ENCODE results near the gene SPIN3. TPM values are rescaled to one million over a fixed set of nuclear protein-coding genes. Genes with fewer than 3 reads are reported as not detected.

Gene SPIN3
- total and polyA plus RNA-seq, 10 of the 15 experiments (the other 5 are each of a cell fraction or from before 2014, with no cell fraction given), result 2.1 to 12.3 (median 9.5) TPM

DNA sequence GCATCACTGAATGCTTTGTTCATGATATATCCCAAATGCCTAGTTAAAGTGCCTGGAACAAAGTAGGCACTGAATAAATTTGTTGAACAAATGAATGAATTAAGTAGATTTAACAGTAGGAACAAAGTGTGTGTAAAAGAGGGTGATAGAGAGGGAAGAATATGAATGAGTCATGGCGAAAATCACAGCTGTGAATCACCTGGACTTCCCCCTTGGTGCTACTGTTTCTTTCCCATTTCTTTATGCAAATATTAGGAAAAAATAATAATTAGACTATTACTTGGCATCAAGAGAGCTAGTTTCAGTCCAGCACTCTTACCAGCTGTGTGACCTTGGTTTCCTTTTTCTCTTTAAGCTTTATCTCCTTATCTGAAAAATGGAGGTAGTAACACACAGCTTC, 9.2 kb downstream of the SPIN3 start (continued):
- TF ChIP-seq ETV6 (conservative IDR thresholded peaks at IDR 0.05 in 1 of 2, IDR thresholded peaks at IDR 0.05 in 1 of 2; ENCODE audit: borderline replicate concordance in 1 of 2, low read depth in 1 of 2) (no peak), ZNF622 (IDR thresholded peaks at IDR 0.05) (no peak), MYB (IDR thresholded peaks at IDR 0.05; ENCODE audit: borderline replicate concordance, low read depth, low read length) (no peak)

GRCh38 chrX:56978172-56978571, 17.2 kb downstream of the SPIN3 start:
- H3K27ac ChIP-seq (ENCODE audit: control insufficient read depth, insufficient read depth), result no peak overlapping the region
- no peak overlapping the region for H3K9ac ChIP-seq (ENCODE audit: control insufficient read depth, insufficient read depth, low read length)
- SMC1A ChIA-PET (ENCODE audit: uncharacterized antibody, unreplicated experiment), result interaction anchor here (1.0 to 2.3 kb wide), 19 partner anchors 8 to 308 kb away, joined by 3 to 17 read pairs (median 5); partner anchors contain the start of gene FAAH2
- FAIRE-seq (peak; percentile 90), ATAC-seq (peak; percentile 98), DNase-seq (ENCODE audit: low read depth, low spot score) (peak; percentile 56)
- RAD21 ChIA-PET (ENCODE audit: unreplicated experiment), result interaction anchor here (0.6 to 1.7 kb wide), 16 partner anchors 8 to 250 kb away, joined by 3 to 21 read pairs (median 4); partner anchors contain the start of genes NBDY and SPIN3
- H3K79me2 ChIP-seq (ENCODE audit: control insufficient read depth, insufficient read depth, low read length), result no peaks in the 10 kb centered on the region
- no peak overlapping the region; the same call in 1 of the 2 replicates for H2AFZ ChIP-seq (ENCODE audit: control insufficient read depth, low read depth, low read length)
- H3K4me3 ChIP-seq, result no peak overlapping the region
- no TSS peak for BruUV-seq (replicated peaks)
- POLR2A ChIA-PET, result no interaction called here
- in situ Hi-C loops (cut with MboI) (loop anchor here (5.0 to 25.0 kb wide), 6 partner anchors 159 to 1266 kb away; partner anchors contain the start of genes RRAGB, SPIN2A, UBQLN2 and ZXDA), intact Hi-C loops (cut with micrococcal nuclease; ENCODE audit: unreplicated experiment) (loop anchor here (1.0 to 5.0 kb wide), 2 partner anchors 175 to 416 kb away; partner anchors contain the start of gene UBQLN2)
- H3K4me2 ChIP-seq (ENCODE audit: control insufficient read depth, insufficient read depth), result no peak overlapping the region
- no peaks in the 10 kb centered on the region for H4K20me1 ChIP-seq (ENCODE audit: control insufficient read depth, insufficient read depth)
- 0% methylated on average over 1 of the region's 1 CpG for WGBS (ENCODE audit: insufficient coverage, insufficient replicate concordance, low lambda C conversion rate, missing lambda C conversion rate)
- H3K4me1 ChIP-seq (ENCODE audit: control insufficient read depth, insufficient read depth, low read length), result no peaks in the 10 kb centered on the region
- CTCF ChIA-PET, result interaction anchor here (0.6 to 3.0 kb wide), 21 partner anchors 9 to 728 kb away, joined by 3 to 25 read pairs (median 5); partner anchors contain the start of gene NBDY
- H3K27me3 ChIP-seq (replicated peaks in 1 of 2; ENCODE audit: control insufficient read depth in 2 of 2, insufficient read depth in 2 of 2, low read length in 1 of 2), result no peaks in the 10 kb centered on the region
- H3K36me3 ChIP-seq (ENCODE audit: control insufficient read depth in 2 of 2, insufficient read depth in 2 of 2, low read length in 1 of 2), result no peaks in the 10 kb centered on the region; a peak in 1 of 4 replicates
- no peaks in the 10 kb centered on the region for H3K9me3 ChIP-seq (replicated peaks; ENCODE audit: control insufficient read depth, insufficient read depth, low read length)
- TF ChIP-seq RELA (IDR thresholded peaks at IDR 0.05; ENCODE audit: borderline replicate concordance, partially characterized antibody) (no peak), FOXK2 (IDR thresholded peaks at IDR 0.05) (no peak), PAX8 (IDR thresholded peaks at IDR 0.05) (no peak), MYB (IDR thresholded peaks at IDR 0.05; ENCODE audit: borderline replicate concordance, low read depth, low read length) (no peak), TARDBP (IDR thresholded peaks at IDR 0.05; ENCODE audit: borderline replicate concordance) (no peak), SRF (IDR thresholded peaks at IDR 0.05; ENCODE audit: low read depth in 2 of 2, low read length in 2 of 2) (no peak), YY1 (IDR thresholded peaks at IDR 0.05; ENCODE audit: low read depth, low read length) (0 out of 2 replicates have a peak, but pooled peaks have one; percentile 48), CHD2 (IDR thresholded peaks at IDR 0.05; ENCODE audit: borderline replicate concordance, low read depth, low read length) (no peak), CREB1 (IDR thresholded peaks at IDR 0.05; ENCODE audit: low read depth) (no peak), SPI1 (IDR thresholded peaks at IDR 0.05; ENCODE audit: borderline replicate concordance, insufficient read depth, low read depth, low read length) (no peak), GABPA (IDR thresholded peaks at IDR 0.05; ENCODE audit: low read depth) (no peak), RAD21 (IDR thresholded peaks at IDR 0.05; ENCODE audit: insufficient read depth, low read depth, low read length) (peak; percentile 90), SMC3 (IDR thresholded peaks at IDR 0.05; ENCODE audit: borderline replicate concordance, low read length) (peak; percentile 90), SUZ12 (IDR thresholded peaks at IDR 0.05; ENCODE audit: unreplicated experiment) (no peak)
- TF ChIP-seq, protein P1, sequence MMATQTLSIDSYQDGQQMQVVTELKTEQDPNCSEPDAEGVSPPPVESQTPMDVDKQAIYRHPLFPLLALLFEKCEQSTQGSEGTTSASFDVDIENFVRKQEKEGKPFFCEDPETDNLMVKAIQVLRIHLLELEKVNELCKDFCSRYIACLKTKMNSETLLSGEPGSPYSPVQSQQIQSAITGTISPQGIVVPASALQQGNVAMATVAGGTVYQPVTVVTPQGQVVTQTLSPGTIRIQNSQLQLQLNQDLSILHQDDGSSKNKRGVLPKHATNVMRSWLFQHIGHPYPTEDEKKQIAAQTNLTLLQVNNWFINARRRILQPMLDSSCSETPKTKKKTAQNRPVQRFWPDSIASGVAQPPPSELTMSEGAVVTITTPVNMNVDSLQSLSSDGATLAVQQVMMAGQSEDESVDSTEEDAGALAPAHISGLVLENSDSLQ (IDR thresholded peaks at IDR 0.05), result no peak
- TF ChIP-seq, protein P2, sequence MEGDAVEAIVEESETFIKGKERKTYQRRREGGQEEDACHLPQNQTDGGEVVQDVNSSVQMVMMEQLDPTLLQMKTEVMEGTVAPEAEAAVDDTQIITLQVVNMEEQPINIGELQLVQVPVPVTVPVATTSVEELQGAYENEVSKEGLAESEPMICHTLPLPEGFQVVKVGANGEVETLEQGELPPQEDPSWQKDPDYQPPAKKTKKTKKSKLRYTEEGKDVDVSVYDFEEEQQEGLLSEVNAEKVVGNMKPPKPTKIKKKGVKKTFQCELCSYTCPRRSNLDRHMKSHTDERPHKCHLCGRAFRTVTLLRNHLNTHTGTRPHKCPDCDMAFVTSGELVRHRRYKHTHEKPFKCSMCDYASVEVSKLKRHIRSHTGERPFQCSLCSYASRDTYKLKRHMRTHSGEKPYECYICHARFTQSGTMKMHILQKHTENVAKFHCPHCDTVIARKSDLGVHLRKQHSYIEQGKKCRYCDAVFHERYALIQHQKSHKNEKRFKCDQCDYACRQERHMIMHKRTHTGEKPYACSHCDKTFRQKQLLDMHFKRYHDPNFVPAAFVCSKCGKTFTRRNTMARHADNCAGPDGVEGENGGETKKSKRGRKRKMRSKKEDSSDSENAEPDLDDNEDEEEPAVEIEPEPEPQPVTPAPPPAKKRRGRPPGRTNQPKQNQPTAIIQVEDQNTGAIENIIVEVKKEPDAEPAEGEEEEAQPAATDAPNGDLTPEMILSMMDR (IDR thresholded peaks at IDR 0.05 in 2 of 3, conservative IDR thresholded peaks at IDR 0.05 in 1 of 3; ENCODE audit: control insufficient read depth in 2 of 3, extremely low read depth in 1 of 3, insufficient read depth in 1 of 3, low read depth in 3 of 3, low read length in 3 of 3), result peak; percentile 67 to 77 (median 71)

Measured in GM12878 (cell line).